ENCODE results near the gene FRMD5.

The FRMD5 gene

GRCh38 chr15:43955140-43955539, 239.9 kb downstream of the FRMD5 start:
- no peak overlapping the region for H4K91ac ChIP-seq (ENCODE audit: low read length)
- no peak overlapping the region for H2BK15ac ChIP-seq (ENCODE audit: low read depth, poor library complexity, severe bottlenecking)
- H3K18ac ChIP-seq (ENCODE audit: low read depth in 1 of 2, low read length in 2 of 2), result no peak overlapping the region
- no peak overlapping the region for H2BK5ac ChIP-seq (ENCODE audit: low read depth, low read length, poor library complexity, severe bottlenecking)
- no peak overlapping the region for H3K27ac ChIP-seq (ENCODE audit: low read length, poor library complexity, severe bottlenecking)
- no peak overlapping the region for H3K9ac ChIP-seq (ENCODE audit: low read length)
- H2AK5ac ChIP-seq (ENCODE audit: low read length, severe bottlenecking), result no peak overlapping the region
- H3K4me2 ChIP-seq (ENCODE audit: low read length, poor library complexity, severe bottlenecking), result no peak overlapping the region
- peaks cover 17% of the 10 kb centered on the region for H3K79me1 ChIP-seq (replicated peaks; ENCODE audit: low read length, poor library complexity, severe bottlenecking)
- H3K23ac ChIP-seq (ENCODE audit: low read length in 2 of 2), result no peak overlapping the region
- no peak overlapping the region for H2BK120ac ChIP-seq (ENCODE audit: low read depth, low read length)
- H2AFZ ChIP-seq (ENCODE audit: low read depth, low read length), result no peak overlapping the region
- no peaks in the 10 kb centered on the region for H3K27me3 ChIP-seq (ENCODE audit: control insufficient read depth in 1 of 2, insufficient read depth in 1 of 2, low read length in 2 of 2)
- no peak overlapping the region for H3K4me3 ChIP-seq (ENCODE audit: insufficient read depth in 1 of 2, low read depth in 1 of 2, low read length in 2 of 2)
- WGBS, result 77% methylated on average over 1 of the region's 1 CpG
- DNase-seq, result no peak
- H4K8ac ChIP-seq (ENCODE audit: low read length), result no peak overlapping the region
- no peak overlapping the region for H3K4ac ChIP-seq (ENCODE audit: low read depth in 1 of 2, low read length in 2 of 2)
- H3K4me1 ChIP-seq (ENCODE audit: control insufficient read depth, insufficient read depth, low read depth, low read length), result peaks cover 11% of the 10 kb centered on the region
- no peak overlapping the region for H3K14ac ChIP-seq (ENCODE audit: low read length in 2 of 2)
- H3K36me3 ChIP-seq (ENCODE audit: control insufficient read depth in 1 of 2, insufficient read depth in 2 of 2, low read depth in 1 of 2, low read length in 2 of 2), result no peaks in the 10 kb centered on the region
- H2BK12ac ChIP-seq (ENCODE audit: low read length in 2 of 2), result no peak overlapping the region
- H3K9me3 ChIP-seq (ENCODE audit: control insufficient read depth, low read length), result no peaks in the 10 kb centered on the region

- DNase-seq, result no peak
- H3K4ac ChIP-seq (ENCODE audit: low read depth in 1 of 2, low read length in 2 of 2), result no peak overlapping the region
- H3K9me3 ChIP-seq (ENCODE audit: control insufficient read depth, low read length), result no peaks in the 10 kb centered on the region
- H3K9ac ChIP-seq (ENCODE audit: low read length), result no peak overlapping the region
- no peak overlapping the region for H3K14ac ChIP-seq (ENCODE audit: low read length in 2 of 2)
- H3K4me2 ChIP-seq (ENCODE audit: low read length, poor library complexity, severe bottlenecking), result no peak overlapping the region
- no peak overlapping the region for H2AK5ac ChIP-seq (ENCODE audit: low read length, severe bottlenecking)
- H2AFZ ChIP-seq (ENCODE audit: low read depth, low read length), result no peak overlapping the region
- H3K18ac ChIP-seq (ENCODE audit: low read depth in 1 of 2, low read length in 2 of 2), result no peak overlapping the region
- H2BK15ac ChIP-seq (ENCODE audit: low read depth, poor library complexity, severe bottlenecking), result no peak overlapping the region
- H2BK120ac ChIP-seq (ENCODE audit: low read depth, low read length), result no peak overlapping the region
- no peak overlapping the region for H3K4me3 ChIP-seq (ENCODE audit: insufficient read depth in 1 of 2, low read depth in 1 of 2, low read length in 2 of 2)
- no peaks in the 10 kb centered on the region for H3K27me3 ChIP-seq (ENCODE audit: control insufficient read depth in 1 of 2, insufficient read depth in 1 of 2, low read length in 2 of 2)
- peaks cover 17% of the 10 kb centered on the region for H3K79me1 ChIP-seq (replicated peaks; ENCODE audit: low read length, poor library complexity, severe bottlenecking)
- 74% methylated on average over 3 of the region's 4 CpGs for WGBS
- H3K36me3 ChIP-seq (ENCODE audit: control insufficient read depth in 1 of 2, insufficient read depth in 2 of 2, low read depth in 1 of 2, low read length in 2 of 2), result no peaks in the 10 kb centered on the region
- H2BK12ac ChIP-seq (ENCODE audit: low read length in 2 of 2), result no peak overlapping the region
- no peak overlapping the region for H3K27ac ChIP-seq (ENCODE audit: low read length, poor library complexity, severe bottlenecking)
- H3K23ac ChIP-seq (ENCODE audit: low read length in 2 of 2), result no peak overlapping the region
- H3K4me1 ChIP-seq (ENCODE audit: control insufficient read depth, insufficient read depth, low read depth, low read length), result peaks cover 11% of the 10 kb centered on the region
- no peak overlapping the region for H2BK5ac ChIP-seq (ENCODE audit: low read depth, low read length, poor library complexity, severe bottlenecking)
- H4K8ac ChIP-seq (ENCODE audit: low read length), result no peak overlapping the region
- H4K91ac ChIP-seq (ENCODE audit: low read length), result no peak overlapping the region
Measured at GRCh38 chr15:43954181-43954621, 240.9 kb downstream of the FRMD5 start.

GRCh38 chr15:43953402-43953801, 241.7 kb downstream of the FRMD5 start:
- 59% methylated on average over 1 of the region's 1 CpG for WGBS
- H4K8ac ChIP-seq (ENCODE audit: low read length), result no peak overlapping the region
- H3K4me1 ChIP-seq (ENCODE audit: control insufficient read depth, insufficient read depth, low read depth, low read length), result peaks cover 9% of the 10 kb centered on the region
- H2BK15ac ChIP-seq (ENCODE audit: low read depth, poor library complexity, severe bottlenecking), result no peak overlapping the region
- H3K27me3 ChIP-seq (ENCODE audit: control insufficient read depth in 1 of 2, insufficient read depth in 1 of 2, low read length in 2 of 2), result no peaks in the 10 kb centered on the region
- H3K27ac ChIP-seq (ENCODE audit: low read length, poor library complexity, severe bottlenecking), result no peak overlapping the region
- no peak overlapping the region for H2BK12ac ChIP-seq (ENCODE audit: low read length in 2 of 2)
- H4K91ac ChIP-seq (ENCODE audit: low read length), result no peak overlapping the region
- no peak overlapping the region for H3K4ac ChIP-seq (ENCODE audit: low read depth in 1 of 2, low read length in 2 of 2)
- no peak for DNase-seq
- H2AFZ ChIP-seq (ENCODE audit: low read depth, low read length), result no peak overlapping the region
- H3K18ac ChIP-seq (ENCODE audit: low read depth in 1 of 2, low read length in 2 of 2), result no peak overlapping the region
- H3K79me1 ChIP-seq (replicated peaks; ENCODE audit: low read length, poor library complexity, severe bottlenecking), result peaks cover 19% of the 10 kb centered on the region
- H3K23ac ChIP-seq (ENCODE audit: low read length in 2 of 2), result no peak overlapping the region
- no peak overlapping the region for H2BK5ac ChIP-seq (ENCODE audit: low read depth, low read length, poor library complexity, severe bottlenecking)
- no peaks in the 10 kb centered on the region for H3K36me3 ChIP-seq (ENCODE audit: control insufficient read depth in 1 of 2, insufficient read depth in 2 of 2, low read depth in 1 of 2, low read length in 2 of 2)
- no peak overlapping the region for H2BK120ac ChIP-seq (ENCODE audit: low read depth, low read length)
- H3K4me2 ChIP-seq (ENCODE audit: low read length, poor library complexity, severe bottlenecking), result no peak overlapping the region
- no peak overlapping the region for H3K14ac ChIP-seq (ENCODE audit: low read length in 2 of 2)
- no peaks in the 10 kb centered on the region for H3K9me3 ChIP-seq (ENCODE audit: control insufficient read depth, low read length)
- no peak overlapping the region for H3K9ac ChIP-seq (ENCODE audit: low read length)
- H3K4me3 ChIP-seq (ENCODE audit: insufficient read depth in 1 of 2, low read depth in 1 of 2, low read length in 2 of 2), result no peak overlapping the region
- H2AK5ac ChIP-seq (ENCODE audit: low read length, severe bottlenecking), result no peak overlapping the region

GRCh38 chr15:43950531-43950930, 244.5 kb downstream of the FRMD5 start:
- H2BK120ac ChIP-seq (ENCODE audit: low read depth, low read length), result no peak overlapping the region
- no peak overlapping the region for H3K4me3 ChIP-seq (ENCODE audit: insufficient read depth in 1 of 2, low read depth in 1 of 2, low read length in 2 of 2)
- H2BK15ac ChIP-seq (ENCODE audit: low read depth, poor library complexity, severe bottlenecking), result no peak overlapping the region
- H3K79me1 ChIP-seq (replicated peaks; ENCODE audit: low read length, poor library complexity, severe bottlenecking), result peaks cover 25% of the 10 kb centered on the region
- no peak overlapping the region for H2BK12ac ChIP-seq (ENCODE audit: low read length in 2 of 2)
- H4K8ac ChIP-seq (ENCODE audit: low read length), result no peak overlapping the region
- H3K14ac ChIP-seq (ENCODE audit: low read length in 2 of 2), result no peak overlapping the region
- no peak overlapping the region for H4K91ac ChIP-seq (ENCODE audit: low read length)
- no peak overlapping the region for H2AK5ac ChIP-seq (ENCODE audit: low read length, severe bottlenecking)
- H3K23ac ChIP-seq (ENCODE audit: low read length in 2 of 2), result no peak overlapping the region
- H3K27me3 ChIP-seq (ENCODE audit: control insufficient read depth in 1 of 2, insufficient read depth in 1 of 2, low read length in 2 of 2), result no peaks in the 10 kb centered on the region
- H3K4me2 ChIP-seq (ENCODE audit: low read length, poor library complexity, severe bottlenecking), result no peak overlapping the region
- 84% methylated on average over 4 of the region's 4 CpGs for WGBS
- no peaks in the 10 kb centered on the region for H3K9me3 ChIP-seq (ENCODE audit: control insufficient read depth, low read length)
- no peak overlapping the region for H2BK5ac ChIP-seq (ENCODE audit: low read depth, low read length, poor library complexity, severe bottlenecking)
- no peak overlapping the region for H2AFZ ChIP-seq (ENCODE audit: low read depth, low read length)
- H3K27ac ChIP-seq (ENCODE audit: low read length, poor library complexity, severe bottlenecking), result no peak overlapping the region
- H3K36me3 ChIP-seq (ENCODE audit: control insufficient read depth in 1 of 2, insufficient read depth in 2 of 2, low read depth in 1 of 2, low read length in 2 of 2), result no peaks in the 10 kb centered on the region
- H3K4ac ChIP-seq (ENCODE audit: low read depth in 1 of 2, low read length in 2 of 2), result no peak overlapping the region
- H3K18ac ChIP-seq (ENCODE audit: low read depth in 1 of 2, low read length in 2 of 2), result no peak overlapping the region
- no peak overlapping the region for H3K9ac ChIP-seq (ENCODE audit: low read length)
- DNase-seq, result no peak
- H3K4me1 ChIP-seq (ENCODE audit: control insufficient read depth, insufficient read depth, low read depth, low read length), result peaks cover 7% of the 10 kb centered on the region

All from mesenchymal stem cell (in vitro differentiated cells and primary cell).